Kidney (tissue), 14 donors: ENCODE data around the gene CAMTA1. TPM values are rescaled to one million over a fixed set of nuclear protein-coding genes. Genes with fewer than 3 reads are reported as not detected.

Experiments used
- DNase-seq, 5 donors: peaks; one replicate each; pipeline ENCODE4 v3.0.0-alpha.2; 2013 to 2020
- FAIRE-seq: peaks from 2 replicates; lab custom pipeline; 2012; peaks lifted over from hg19 to GRCh38; lab: Jason Lieb, UNC
- H3K27ac ChIP-seq, 2 donors: one replicate each; pipeline ENCODE4 v1.7.0; 2013; ENCODE audit warnings: low read depth in 2 of 2, low read length in 2 of 2, inconsistent platforms in 1 of 2
- H3K27me3 ChIP-seq: one replicate; pipeline ENCODE4 v1.7.1; 2013; ENCODE audit warnings: low read length, inconsistent platforms; ENCODE audit not compliant: control insufficient read depth, insufficient read depth
- H3K36me3 ChIP-seq, 3 donors: one replicate each; pipeline versions ENCODE4 v1.7.0 to v1.7.1; 2013; ENCODE audit warnings: low read length in 3 of 3, control low read depth in 1 of 3, inconsistent platforms in 1 of 3; ENCODE audit not compliant: insufficient read depth in 3 of 3, control insufficient read depth in 2 of 3
- H3K4me1 ChIP-seq, 3 donors: one replicate each; pipeline versions ENCODE4 v1.7.0 to v1.7.1; 2013; ENCODE audit warnings: low read length in 3 of 3, inconsistent platforms in 1 of 3, low read depth in 1 of 3; ENCODE audit not compliant: control insufficient read depth in 2 of 3, insufficient read depth in 2 of 3
- H3K4me3 ChIP-seq, 3 donors: one replicate each; pipeline versions ENCODE4 v1.7.0 to v1.8.1; 2013; ENCODE audit warnings: low read length in 3 of 3, control low read depth in 1 of 3, inconsistent platforms in 1 of 3
- H3K9ac ChIP-seq, 3 donors: one replicate each; pipeline versions ENCODE4 v1.7.0 to v1.7.1; 2013; ENCODE audit warnings: low read length in 3 of 3, control low read depth in 1 of 3, inconsistent platforms in 1 of 3
- H3K9me3 ChIP-seq, 3 donors: one replicate each; pipeline versions ENCODE4 v1.7.0 to v1.7.1; 2013; ENCODE audit warnings: low read length in 3 of 3, control low read depth in 1 of 3, inconsistent platforms in 1 of 3; ENCODE audit not compliant: control insufficient read depth in 2 of 3, insufficient read depth in 1 of 3
- CTCF ChIP-seq: IDR thresholded peaks from 3 replicates; pipeline ENCODE4 v1.5.1; 2012; ENCODE audit warnings: mild to moderate bottlenecking, moderate library complexity, borderline replicate concordance; ENCODE audit not compliant: insufficient read depth; ENCODE audit errors: extremely low read depth
- intact Hi-C: fragments of 100-400 bp; cut with DNase I; formaldehyde crosslinking; loops from one replicate; pipeline ENCODE4 v1.11.1; 2022
- polyA plus RNA-seq: library from polyadenylated mRNA; stranded (reverse); fragments of 350-450 nt; fragmentation: Illumina TruSeq; extraction: RNeasy Lipid Tissue Mini Kit (QIAGEN cat#74804); gene quantifications from one replicate; pipeline ENCODE4 v1.2.3, GENCODE V29; 2014; ENCODE audit warnings: low read depth, low replicate concordance; ENCODE audit not compliant: insufficient read depth
- total RNA-seq: library from RNA; stranded (reverse); fragmentation: NEBNext Ultra II Directional; extraction: Animal tissue kit (Norgen Biotek cat#: 25700); gene quantifications from one replicate; pipeline ENCODE4 v1.2.1, GENCODE V29; 2021
- donor health status: control.
- donor health status: control.
- donor health status: control.
- donor health status: control.
- donor health status: control.
- donor health status: DM: yes; HTN: yes; CAD: no.
- donor health status: Normal renal cell carcinoma (clear cell type).

Gene CAMTA1
- total and polyA plus RNA-seq, 2 donors from 2014 or later = 79.0 to 170 TPM

- no peak for FAIRE-seq
- Histone ChIP-seq H3K36me3 (no peaks in the 10 kb centered on the region), H3K9ac (no peak overlapping the region), H3K4me1 (peaks cover 0 to 5% (median 0%) of the 10 kb centered on the region in 3 donors), H3K9me3 (peaks cover 0 to 9% (median 0%) of the 10 kb centered on the region in 3 donors), H3K4me3 (no peak overlapping the region), H3K27ac (no peak overlapping the region), H3K27me3 (no peaks in the 10 kb centered on the region)
- DNase-seq = no peak
- no peak for TF ChIP-seq CTCF
- intact Hi-C loops = no loop called here
Observed at GRCh38 chr1:7302126-7302525, 516.9 kb downstream of the CAMTA1 start.

- no peak overlapping the region for H3K27ac ChIP-seq
- H3K36me3 ChIP-seq = no peaks in the 10 kb centered on the region
- H3K27me3 ChIP-seq = no peaks in the 10 kb centered on the region
- peaks cover 0 to 5% (median 0%) of the 10 kb centered on the region in 3 donors for H3K4me1 ChIP-seq
- no peak for TF ChIP-seq CTCF
- peaks cover 0 to 2% (median 0%) of the 10 kb centered on the region in 3 donors for H3K9me3 ChIP-seq
- DNase-seq (no peak), FAIRE-seq (no peak)
- intact Hi-C loops = no loop called here
- no peak overlapping the region for H3K9ac ChIP-seq
- H3K4me3 ChIP-seq = no peak overlapping the region
Observed at GRCh38 chr1:7302873-7303272, 517.6 kb downstream of the CAMTA1 start.

- H3K9ac ChIP-seq = no peak overlapping the region
- DNase-seq (no peak), FAIRE-seq (no peak)
- H3K4me1 ChIP-seq = peaks cover 0 to 5% (median 0%) of the 10 kb centered on the region in 3 donors
- no peaks in the 10 kb centered on the region for H3K27me3 ChIP-seq
- intact Hi-C loops = no loop called here
- H3K9me3 ChIP-seq = peaks cover 0 to 5% (median 0%) of the 10 kb centered on the region in 3 donors
- no peak overlapping the region for H3K4me3 ChIP-seq
- H3K27ac ChIP-seq = no peak overlapping the region
- no peak for TF ChIP-seq CTCF
- no peaks in the 10 kb centered on the region for H3K36me3 ChIP-seq
Observed at GRCh38 chr1:7303554-7304317, 518.5 kb downstream of the CAMTA1 start.
